ENCODE data around the gene PNCK.
A peak's percentile ranks its signal among the peaks of the same experiment; 100 is the strongest.
"Not testable (repeated sequence)": the region's sequence is repeated elsewhere in the genome, so short reads cannot be mapped to it uniquely, and the experiment has no call there.

The PNCK gene

DNA sequence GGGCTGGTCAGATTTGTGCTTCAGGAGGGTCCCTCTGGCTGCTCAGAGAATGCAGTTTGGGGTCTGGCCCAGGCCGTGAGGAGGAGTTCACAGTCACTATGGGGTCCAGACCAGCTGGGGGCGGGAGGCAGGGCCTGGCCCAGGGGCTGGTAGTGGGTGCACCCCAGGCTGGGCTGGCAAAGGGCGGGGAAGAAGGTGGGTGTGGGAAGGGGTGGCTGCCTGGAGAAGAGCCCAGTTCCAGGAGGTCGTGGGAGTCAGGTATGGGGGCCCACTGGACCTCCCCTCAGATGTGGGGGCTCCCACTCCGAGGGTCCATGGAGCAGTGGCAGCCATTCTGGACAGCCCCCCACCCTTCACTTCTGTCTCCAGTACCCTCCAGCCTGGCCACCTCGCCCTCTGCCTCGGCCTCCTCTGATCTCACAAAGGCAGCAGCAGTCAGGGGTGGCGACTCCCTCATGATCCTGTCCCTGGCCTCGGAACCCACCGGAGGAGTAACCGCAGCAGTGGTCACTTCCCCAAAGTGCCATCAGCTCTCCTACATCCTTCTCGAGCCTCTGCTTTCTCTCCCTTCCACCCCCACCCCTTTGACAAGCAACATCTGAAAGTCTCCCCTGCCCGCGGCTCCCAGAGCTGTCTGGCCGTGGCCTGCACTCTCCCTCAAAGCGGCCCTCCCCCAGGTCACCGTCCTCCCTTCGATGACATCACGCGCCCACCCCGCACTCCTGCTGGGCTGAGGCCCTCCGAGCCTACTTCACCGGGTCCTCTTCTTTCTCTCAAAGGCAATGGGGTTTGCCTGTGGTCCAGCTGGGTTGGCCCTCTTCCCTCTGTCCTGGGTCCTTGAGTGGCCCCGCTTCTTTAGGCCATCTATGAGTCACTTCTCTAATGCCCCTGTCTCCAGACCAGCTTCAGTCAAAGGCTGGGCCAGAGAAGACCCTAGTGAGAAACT is 12.4 kb upstream of the PNCK start:
- no peak for DNase-seq

DNA sequence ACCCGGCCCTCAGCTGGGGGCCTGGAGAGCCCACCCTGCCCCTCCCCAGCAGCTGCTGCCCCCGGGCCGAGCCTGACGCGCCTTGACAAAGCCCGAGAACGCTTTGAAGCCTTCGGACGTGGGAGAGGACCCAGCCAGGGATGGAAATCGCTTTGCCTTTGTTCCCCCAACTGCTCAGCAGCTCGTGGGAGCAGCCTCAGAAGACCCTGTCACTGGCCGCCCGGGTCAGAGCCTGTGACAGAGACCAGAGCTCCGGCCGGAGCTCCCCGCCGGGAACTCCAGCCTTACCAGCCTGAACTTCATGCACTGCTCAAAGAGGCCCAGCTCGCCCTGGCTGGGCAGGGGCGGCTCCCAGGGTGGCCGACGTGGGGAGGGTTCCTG is 11.5 kb upstream of the PNCK start:
- no peak for DNase-seq

DNA sequence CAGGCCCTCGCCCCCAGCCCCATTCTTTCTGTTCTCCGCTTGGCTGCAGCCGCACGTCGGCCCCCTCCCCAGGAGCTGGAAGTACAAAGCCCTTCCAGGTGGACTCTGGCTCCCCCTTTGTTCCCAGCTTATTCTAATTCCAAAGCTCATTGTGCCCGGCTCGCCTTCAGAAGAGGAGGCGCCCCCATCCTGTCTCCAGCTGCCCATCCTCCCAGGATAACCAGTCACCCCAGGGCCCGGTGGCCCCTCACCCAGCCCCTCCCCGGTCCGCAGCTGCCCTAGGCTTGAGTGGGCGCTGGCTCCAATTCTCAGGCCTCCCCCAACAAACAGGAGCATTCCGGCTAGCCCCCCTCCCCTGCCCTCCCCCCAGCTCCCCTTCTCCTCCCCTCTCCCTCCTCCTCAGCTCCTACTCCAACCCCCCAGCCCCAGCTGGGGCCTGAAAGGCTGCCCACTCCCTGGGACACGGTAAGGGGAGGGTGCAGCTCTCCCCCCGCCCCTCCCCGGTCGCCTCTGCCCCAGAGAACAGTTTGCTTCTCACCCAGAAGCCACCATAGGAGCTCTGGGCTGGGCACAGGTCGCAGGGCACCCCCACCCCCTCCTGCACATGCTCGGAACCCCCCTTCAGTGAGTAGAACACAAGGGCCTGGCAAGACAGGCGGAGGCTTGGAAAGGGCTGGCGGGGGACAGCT is 11.0 kb upstream of the PNCK start:
- no peak for DNase-seq

DNA sequence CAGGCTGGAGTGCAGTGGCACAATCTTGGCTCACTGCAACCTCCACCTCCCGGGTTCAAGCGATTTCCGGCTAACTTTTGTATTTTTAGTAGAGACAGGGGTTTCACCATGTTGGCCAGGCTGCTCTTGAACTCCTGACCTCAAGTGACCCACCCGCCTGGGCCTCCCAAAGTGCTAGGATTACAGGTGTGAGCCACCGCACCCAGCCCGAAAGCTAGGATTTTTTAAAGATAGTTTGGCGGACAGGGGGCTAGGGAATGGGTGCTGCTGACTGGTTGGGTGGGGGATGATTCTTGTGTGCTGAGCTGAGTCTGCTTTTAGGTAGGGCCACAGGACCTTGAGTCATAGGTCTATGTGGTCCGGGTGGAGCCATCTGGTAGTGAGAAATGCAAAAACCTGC is 9.9 kb upstream of the PNCK start:
- not testable (repeated sequence) for DNase-seq

DNA sequence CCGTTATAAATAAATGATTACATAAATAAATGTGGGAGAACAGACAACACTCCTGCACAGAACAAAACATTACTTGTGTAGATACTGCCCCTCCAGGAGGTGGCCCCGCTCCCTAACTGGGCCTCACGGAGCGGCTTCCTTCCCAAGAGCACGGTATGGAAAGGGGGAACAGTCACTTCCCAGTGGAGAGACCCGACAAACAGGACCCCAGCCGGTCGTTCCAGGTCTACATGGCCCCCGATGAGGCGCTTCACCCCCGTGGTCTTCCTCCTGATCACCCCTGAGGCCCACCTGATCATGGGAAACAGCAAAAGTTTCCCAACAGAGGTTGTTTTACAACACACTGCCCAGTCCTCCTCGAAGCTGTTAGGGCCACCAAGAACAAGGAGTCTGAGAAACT is 7.6 kb upstream of the PNCK start:
- no peak for DNase-seq

DNA sequence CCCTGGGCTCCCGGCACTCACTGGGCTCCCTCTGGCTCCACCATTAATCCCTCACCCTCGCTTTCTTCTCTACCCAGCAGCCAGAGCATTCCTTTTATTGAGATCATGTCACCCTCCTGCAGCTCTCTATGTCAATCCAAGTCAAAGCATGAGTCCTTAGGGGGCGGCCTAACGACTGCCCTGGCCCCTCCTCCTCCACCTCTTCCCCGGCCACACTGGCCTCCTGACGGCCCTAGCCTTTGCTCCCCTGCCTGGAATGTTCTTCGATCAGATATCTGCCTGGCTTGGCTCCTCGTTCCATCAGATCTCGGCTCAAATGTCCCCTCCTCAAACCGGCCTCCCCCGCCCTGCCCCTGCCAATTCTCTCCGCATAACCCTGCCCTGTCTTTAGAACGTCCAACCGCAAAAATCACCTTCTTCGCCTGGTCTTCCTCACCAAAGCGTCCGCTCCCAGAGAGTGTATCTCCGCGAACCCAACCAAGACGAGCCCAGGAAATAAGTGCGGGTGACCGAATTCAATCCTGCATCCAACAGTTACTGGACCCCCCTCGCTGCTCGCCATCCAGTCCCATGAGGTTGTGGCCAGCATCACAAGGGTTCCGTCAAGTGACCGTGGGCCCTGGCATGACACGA is 722 bp upstream of the PNCK start:
- no peak for DNase-seq

DNA sequence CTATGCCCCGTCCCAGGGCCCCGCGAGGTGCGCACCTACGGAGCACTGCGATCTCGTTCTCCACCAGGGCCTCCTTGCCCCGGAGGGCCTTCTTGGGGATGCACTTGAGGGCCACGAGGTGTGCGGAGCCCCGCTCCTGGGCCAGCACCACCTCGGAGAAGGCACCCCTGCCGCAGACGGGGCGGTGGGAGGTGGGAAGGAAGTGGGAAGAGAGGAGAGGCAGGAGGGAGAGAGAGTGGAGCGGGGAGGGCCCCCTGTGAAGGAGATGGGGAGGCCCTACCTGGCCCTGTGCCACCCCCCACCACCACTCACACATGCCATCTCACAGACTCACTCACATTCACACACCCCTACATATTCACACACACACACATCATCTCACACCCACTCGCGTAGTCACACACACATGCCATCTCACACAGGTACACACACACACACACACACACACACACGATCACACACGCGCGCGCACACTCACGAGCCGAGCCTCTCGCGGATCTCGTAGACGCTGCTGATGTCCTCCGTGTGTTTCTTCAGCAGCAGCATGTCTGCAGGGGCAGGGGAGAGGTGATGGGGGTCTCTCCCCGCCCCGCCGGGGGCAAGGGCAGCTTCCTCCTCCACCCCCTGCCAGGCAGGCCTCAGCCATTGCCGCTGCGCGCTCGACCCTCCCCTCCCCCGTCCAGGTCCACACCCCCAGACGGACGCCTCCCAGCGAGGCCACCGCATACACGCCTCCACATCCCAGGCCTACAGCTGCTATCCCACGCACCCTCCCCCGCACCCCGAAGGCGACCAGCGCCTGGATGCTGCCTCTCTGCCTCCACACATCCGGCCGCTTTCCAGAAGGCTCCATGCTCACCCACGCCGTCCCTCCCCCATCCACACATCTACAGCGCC is 834 bp downstream of the PNCK start:
- no peak for DNase-seq

DNA sequence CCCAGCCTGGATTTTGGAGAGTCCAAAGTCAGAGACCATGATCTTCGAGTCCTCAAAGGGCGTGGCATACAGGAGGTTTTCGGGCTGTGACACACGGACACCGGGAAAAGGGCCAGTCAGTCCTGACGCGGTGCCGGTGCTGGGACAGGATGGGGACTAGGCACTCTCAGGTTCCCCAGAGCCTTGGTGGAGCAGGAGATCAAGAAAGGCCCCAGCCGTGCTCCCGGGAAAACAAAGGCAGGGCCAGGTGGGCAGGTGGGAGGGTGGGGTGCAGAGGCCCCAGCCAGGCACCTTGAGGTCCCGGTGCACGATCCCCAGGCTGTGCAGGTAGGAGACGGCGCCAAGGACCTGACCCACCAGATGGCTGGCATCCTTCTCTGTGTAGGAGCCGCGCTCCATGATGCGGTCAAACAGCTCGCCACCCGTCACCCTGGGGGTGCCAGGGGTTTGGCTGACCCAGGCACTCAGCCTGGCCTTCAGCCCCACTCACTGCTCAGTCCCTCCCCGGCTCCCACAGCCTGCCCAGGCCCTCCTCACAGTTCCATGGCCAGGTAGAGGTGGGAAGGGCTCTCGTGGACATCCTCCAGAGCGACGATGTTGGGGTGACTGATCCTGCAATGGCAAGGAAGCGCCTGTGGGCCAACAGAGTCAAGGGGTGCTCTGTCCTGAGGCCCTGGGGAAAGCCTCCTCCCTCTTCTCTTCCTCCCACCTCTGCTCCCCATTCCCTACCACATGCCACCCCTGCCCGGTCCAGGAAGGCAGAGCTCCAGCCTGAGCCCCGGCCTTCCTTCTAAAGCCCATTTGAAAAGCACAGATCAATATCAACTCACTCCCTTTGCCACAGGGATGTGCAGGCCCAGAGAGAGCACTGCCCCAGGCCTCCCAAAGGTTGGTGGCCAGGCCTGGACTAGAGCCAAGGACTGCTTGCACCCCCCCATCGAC is 1.8 kb downstream of the PNCK start:
- DNase-seq, result no peak

DNA sequence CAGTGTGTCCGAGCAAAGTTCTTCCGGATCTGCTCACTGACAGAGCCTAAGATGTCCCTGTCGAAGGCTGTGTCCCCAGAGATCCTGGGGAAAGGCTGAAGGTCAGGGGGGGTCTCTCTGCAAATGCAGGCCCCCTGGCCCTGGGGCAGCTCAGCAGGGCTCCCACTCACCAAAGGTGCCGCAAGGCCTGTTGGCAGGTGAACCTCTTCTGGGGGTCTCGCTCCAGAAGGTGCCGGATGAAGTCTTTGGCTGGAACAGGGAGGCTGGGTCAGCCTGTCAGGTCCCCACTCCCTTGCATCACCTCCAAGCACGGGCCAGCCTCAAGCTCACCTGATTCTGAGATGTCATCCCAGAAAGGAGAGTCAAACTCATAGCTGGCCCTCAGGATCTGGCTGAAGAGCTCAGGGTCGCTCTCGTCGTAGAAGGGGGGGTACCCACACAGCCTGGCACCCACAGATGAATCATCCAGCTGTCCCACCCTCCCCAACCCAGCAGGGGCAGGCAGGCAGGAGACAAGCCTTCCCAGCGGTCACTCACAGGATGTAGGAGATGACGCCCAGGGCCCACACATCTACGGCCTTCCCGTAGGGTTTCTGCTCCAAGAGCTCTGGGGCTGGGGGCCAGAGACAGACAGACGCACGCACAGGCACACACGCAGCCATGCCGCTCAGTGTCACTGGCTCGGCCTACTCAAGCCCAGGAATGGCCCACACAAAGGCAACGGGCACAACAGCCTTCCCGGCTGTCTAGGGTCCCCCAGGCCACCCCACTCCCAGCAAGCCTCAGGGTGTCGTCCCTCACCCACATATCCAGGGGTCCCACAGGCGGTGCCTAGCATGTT is 2.6 kb downstream of the PNCK start:
- no peak for DNase-seq

DNA sequence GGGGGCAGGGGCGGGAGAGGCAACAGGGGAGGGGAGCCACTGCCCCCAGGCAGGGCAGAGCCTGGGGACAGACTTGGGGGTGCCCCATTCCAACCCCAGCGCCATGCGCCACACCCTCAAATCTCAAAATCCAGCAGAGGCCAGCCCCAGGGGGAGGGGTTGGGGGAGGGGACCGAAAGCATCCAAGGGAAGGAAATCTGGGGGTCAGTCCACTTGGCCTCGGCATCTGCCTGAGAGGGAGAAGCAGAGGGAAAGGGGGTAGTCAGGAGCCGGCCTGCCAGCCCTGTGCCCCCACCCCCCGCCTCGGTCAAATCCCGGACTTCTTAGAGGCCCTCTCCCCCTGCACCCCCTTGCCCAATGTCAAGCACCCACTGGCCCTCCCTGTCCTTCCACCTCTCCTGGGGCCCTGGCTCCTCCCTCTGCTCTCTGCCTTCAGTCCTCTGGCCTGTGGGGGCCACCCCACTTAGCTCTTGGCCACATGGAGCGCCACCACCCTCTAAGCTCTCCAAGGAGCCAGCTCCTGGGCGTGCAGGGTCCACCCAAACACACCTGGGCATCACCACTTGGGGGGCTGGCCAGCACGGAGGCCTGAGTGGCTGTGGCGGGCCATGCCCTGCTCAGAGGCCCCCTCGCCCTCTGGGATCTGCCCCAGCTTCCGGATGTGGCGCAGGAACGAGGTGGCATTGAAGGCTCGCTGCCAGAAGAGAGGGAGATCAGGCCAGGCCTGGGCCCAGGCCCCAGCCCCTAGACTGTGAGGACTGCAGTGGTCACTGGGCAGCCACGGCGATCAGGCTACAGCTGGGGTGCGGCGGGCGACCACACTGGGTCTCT is 3.5 kb downstream of the PNCK start:
- DNase-seq, result no peak

DNA sequence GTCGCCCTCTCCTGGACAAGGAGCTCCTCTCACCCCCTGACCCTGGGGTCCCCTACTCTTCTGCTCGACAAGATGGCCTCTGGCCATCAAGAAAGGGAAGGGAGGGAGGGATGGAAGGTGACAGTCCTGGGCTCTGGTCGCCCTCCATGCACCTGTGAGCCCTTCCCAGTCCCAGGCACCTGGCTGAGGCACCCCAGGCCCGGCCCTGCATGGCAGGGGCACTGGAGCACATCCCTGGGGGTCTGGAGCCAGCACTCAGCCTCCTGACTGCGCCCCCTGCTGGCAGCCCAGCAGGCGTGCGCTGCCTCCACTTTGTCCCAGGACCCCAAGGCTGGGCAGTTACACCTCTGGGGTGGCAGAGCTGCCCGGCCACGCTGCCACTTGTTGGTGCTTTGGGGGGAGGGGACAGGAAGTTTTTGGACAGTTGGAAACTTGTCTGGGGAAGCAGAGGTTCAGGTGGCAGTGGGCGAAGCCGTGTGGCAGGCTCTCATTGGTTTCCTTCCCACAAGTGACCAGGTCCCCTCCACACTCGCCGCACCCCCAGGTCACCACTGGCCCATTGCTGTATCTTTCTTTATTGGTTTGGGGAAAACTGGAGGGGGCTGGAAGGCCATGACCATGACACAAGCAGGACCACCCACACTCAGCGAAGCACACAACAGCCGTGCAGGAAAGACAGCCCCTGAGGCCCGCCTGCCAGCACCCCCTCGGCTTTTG is 4.3 kb downstream of the PNCK start:
- DNase-seq, result no peak

DNA sequence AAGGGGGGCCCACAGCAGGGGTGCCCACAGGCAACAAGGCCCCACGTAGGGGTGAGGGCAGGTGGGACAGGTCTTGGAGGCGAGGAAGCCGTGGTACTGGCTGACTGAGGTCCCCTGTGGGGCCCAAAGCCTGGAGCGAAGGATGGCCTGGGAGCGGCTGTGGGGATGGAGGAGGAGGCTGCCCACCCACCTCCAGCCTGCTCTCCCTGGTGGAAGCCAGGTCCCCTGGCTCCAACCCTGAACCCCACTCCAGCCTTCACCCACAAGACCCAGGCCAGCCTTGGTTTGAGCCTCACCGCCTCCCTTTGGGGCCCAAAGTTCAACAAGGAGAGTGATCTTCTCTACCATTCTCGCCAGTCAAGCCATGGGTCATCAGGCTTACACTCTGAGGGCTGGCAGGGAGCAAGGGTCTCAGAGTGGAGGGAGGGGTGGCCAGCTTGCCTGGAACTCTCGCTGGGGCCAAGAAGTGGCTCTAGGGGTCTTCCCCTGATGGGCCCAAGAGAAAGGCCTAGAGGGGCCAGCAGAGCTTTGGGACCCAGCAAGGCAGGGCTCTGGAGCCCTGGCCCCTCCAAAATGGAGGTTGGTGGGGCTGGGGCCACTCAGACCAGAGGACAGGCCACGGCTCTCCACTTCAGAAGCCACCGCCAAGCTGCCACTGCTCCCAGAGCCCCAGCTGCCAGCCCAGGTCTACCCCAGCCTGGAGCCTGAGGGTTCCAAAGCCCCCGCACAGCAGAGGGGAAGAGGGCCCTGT is 5.0 kb downstream of the PNCK start:
- DNase-seq, result no peak

DNA sequence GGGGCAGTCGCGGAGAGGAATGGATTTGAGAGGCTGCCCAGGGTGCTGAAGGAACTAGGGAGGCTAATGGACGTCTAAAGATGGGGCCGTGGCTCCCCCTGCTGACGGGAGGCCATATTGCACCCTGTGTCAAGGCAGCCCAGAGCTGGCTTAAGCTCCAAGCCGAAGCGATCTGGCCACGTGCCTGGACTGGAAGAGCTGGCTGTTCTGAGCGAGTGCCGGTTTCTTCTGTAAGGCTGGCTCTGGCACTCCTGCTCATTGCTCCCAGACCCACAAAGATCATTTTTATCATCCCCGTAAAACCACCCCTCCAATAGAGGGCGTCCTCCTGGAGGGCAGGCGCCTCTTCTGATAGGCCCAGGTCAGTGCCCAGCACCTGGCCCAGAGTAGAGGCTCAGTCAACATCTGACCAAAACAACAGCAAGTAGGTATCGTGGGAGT is 5.6 kb downstream of the PNCK start:
- DNase-seq, result peak; percentile 7

DNA sequence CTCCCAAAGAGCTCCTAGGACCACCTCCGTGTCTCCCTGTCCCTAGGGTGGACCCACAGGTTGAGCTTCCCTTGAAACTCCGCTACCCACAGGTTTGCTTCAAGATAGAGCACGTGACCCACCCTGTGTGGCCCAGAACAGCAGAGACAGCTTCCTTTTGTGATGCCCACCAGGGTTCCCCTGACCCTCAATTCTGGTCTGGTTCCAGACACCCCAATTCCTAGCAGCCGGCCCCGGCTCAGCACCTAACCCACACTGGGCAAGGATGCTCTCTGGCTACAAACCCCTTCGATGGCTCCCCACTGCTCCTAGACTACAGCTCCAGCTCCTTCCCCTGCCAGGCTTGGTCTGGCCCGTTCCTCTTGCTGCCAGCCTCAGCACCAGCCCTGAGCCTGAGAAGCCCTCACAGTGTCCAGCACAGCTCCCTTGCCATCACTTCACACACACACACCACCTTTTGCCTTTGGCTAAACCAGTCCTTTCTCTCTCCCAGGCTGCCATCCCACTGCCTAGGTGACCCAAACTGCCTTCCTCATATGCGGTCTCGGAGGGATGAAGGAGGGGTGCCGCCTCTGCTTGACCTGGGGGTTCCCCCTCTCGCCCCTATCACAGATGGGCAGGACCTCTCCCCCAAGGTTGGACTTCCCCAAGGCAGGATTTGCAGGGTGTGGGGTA is 6.2 kb downstream of the PNCK start:
- no peak for DNase-seq

DNA sequence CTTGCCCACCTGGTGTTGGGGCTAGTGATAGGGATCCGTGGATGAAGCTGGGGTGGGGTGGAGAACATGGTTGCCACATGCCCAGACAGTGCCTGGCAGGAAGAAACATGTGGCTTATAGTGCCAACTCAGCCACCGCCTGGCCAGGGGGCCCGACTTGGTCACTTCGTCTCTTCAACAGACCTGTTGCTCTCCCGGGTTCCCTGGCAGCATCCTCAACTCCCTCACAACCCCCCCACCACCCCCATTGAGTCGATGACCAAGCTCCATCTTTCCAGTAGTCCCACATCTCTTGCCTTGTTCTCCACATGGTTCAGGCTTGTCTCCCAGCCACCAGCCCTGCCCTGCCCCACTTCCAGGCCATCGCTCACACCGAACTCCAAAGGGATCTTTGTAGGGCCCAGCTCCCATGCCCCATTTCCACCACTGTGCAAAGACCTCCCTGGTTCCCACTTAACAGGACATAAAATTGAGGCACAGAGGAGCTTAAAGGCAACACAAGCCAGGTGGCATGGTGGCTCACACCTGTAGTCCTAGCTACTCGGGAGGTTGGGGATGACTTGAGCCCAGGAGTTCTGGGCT is 7.8 kb downstream of the PNCK start:
- DNase-seq, result no peak

DNA sequence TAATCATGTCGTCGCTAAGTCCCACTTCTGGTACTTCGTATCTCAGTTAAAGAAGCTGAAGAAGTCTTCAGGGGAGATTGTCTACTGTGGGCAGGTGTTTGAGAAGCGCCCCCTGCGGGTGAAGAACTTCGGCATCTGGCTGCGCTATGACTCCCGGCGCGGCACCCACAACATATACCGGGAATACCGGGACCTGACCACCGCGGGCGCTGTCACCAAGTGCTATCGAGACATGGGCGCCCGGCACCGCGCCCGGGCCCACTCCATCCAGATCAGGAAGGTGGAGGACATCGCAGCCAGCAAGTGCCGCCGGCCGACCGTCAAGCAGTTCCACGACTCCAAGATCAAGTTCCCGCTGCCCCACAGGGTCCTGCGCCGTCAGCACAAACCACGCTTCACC is 11.3 kb downstream of the PNCK start:
- DNase-seq, result no peak

DNA sequence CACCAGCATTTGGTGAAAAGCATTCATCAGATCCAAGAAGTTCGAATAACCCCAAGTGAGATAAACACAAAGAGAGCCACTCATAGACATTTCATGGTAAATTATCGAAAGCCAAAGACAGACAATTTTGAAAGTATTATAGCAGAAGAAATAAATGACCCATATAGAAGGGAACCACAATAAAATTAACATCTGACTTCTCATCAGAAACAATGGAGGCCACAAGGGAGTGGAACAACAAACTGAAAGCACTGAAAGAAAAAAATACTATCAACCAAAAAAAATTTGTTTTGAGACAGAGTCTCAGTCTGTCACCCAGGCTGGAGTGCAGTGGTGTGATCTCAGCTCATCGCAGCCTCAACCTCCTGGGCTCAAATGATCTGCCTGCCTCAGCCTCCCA is 14.3 kb downstream of the PNCK start:
- no peak for DNase-seq
